Gastroesophageal sphincter (tissue), 3 donors: Measurements from ENCODE around the gene HSF5.

ENCODE experiments used
- POLR2A ChIP-seq, 2 donors: fragments of 450-650 bp; IDR thresholded peaks; one replicate each; pipeline ENCODE4 v1.6.1; 2017; ENCODE audit warnings: antibody characterized with exemption in 2 of 2, mild to moderate bottlenecking in 2 of 2, moderate library complexity in 1 of 2
- POLR2AphosphoS5 ChIP-seq: sonication (generic); formaldehyde crosslinking; IDR thresholded peaks from one replicate; pipeline ENCODE4 v1.6.1; 2017; ENCODE audit warnings: antibody characterized with exemption
- TF ChIP-seq, protein P1 (sequence below), 4 experiments: fragments of 200-600 bp in 2 of 4; fragments of 450-650 bp in 2 of 4; sonication (generic) in 1 of 4; IDR thresholded peaks; one replicate each; pipeline ENCODE4 v1.5.1; 2017 to 2019; ENCODE audit warnings: antibody characterized with exemption in 4 of 4, mild to moderate bottlenecking in 2 of 4, moderate library complexity in 2 of 4

DNA sequence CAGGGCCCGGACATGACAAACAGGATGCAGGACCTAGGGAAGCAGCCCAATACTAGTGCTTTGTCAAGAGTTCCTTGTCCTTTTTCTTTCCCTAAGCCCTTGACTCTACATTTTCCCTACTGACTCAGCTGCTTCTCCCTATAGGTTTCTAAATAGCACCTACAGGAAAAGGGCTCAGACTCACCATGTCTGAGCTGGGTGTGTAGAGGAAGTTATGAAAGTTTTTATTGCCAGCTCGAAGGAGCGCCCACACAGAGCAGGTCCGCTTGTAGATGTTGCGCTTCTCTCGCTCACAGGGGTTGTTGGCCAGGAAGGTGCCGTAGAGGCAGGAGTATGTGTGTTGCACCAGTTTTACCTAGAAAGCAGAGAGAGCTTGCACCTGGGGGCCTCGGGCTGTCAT, 15.7 kb upstream of the HSF5 start:
- TF ChIP-seq POLR2AphosphoS5 (no peak), POLR2A (IDR thresholded peaks at IDR 0.05) (no peak)
- TF ChIP-seq, protein P1, sequence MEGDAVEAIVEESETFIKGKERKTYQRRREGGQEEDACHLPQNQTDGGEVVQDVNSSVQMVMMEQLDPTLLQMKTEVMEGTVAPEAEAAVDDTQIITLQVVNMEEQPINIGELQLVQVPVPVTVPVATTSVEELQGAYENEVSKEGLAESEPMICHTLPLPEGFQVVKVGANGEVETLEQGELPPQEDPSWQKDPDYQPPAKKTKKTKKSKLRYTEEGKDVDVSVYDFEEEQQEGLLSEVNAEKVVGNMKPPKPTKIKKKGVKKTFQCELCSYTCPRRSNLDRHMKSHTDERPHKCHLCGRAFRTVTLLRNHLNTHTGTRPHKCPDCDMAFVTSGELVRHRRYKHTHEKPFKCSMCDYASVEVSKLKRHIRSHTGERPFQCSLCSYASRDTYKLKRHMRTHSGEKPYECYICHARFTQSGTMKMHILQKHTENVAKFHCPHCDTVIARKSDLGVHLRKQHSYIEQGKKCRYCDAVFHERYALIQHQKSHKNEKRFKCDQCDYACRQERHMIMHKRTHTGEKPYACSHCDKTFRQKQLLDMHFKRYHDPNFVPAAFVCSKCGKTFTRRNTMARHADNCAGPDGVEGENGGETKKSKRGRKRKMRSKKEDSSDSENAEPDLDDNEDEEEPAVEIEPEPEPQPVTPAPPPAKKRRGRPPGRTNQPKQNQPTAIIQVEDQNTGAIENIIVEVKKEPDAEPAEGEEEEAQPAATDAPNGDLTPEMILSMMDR (IDR thresholded peaks at IDR 0.05): no peak
